ENCODE data around the gene KRTAP5-6.

Gene KRTAP5-6

GRCh38 chr11:1690167-1691025, 6.6 kb upstream of the KRTAP5-6 start:
- no peak overlapping the region for H3K4me3 ChIP-seq (ENCODE audit: low read depth in 1 of 2, low read length in 2 of 2)
- no peaks in the 10 kb centered on the region for H3K27me3 ChIP-seq (ENCODE audit: low read depth, low read length)
- H3K4me1 ChIP-seq (ENCODE audit: control insufficient read depth in 1 of 2, insufficient read depth in 2 of 2, low read length in 2 of 2) = peaks cover 3 to 11% of the 10 kb centered on the region in 2 donors
- H3K27ac ChIP-seq (ENCODE audit: low read length) = no peak overlapping the region
- no peaks in the 10 kb centered on the region for H3K9me3 ChIP-seq (ENCODE audit: control insufficient read depth in 1 of 2, low read length in 2 of 2)
- H3K36me3 ChIP-seq (ENCODE audit: control insufficient read depth in 1 of 2, insufficient read depth in 2 of 2, low read length in 2 of 2) = no peaks in the 10 kb centered on the region

- H3K4me1 ChIP-seq (ENCODE audit: control insufficient read depth in 1 of 2, insufficient read depth in 2 of 2, low read length in 2 of 2) = peaks cover 3 to 11% of the 10 kb centered on the region in 2 donors
- no peak overlapping the region for H3K27ac ChIP-seq (ENCODE audit: low read length)
- no peaks in the 10 kb centered on the region for H3K9me3 ChIP-seq (ENCODE audit: control insufficient read depth in 1 of 2, low read length in 2 of 2)
- no peak overlapping the region for H3K4me3 ChIP-seq (ENCODE audit: low read depth in 1 of 2, low read length in 2 of 2)
- no peaks in the 10 kb centered on the region for H3K36me3 ChIP-seq (ENCODE audit: control insufficient read depth in 1 of 2, insufficient read depth in 2 of 2, low read length in 2 of 2)
- no peaks in the 10 kb centered on the region for H3K27me3 ChIP-seq (ENCODE audit: low read depth, low read length)
These were observed 5.7 kb upstream of the KRTAP5-6 start for GRCh38 chr11:1691026-1691877.

- peaks cover 3 to 11% of the 10 kb centered on the region in 2 donors for H3K4me1 ChIP-seq (ENCODE audit: control insufficient read depth in 1 of 2, insufficient read depth in 2 of 2, low read length in 2 of 2)
- H3K4me3 ChIP-seq (ENCODE audit: low read depth in 1 of 2, low read length in 2 of 2) = no peak overlapping the region
- no peaks in the 10 kb centered on the region for H3K9me3 ChIP-seq (ENCODE audit: control insufficient read depth in 1 of 2, low read length in 2 of 2)
These were observed 4.9 kb upstream of the KRTAP5-6 start for GRCh38 chr11:1691878-1692707.

GRCh38 chr11:1692708-1693326, 4.2 kb upstream of the KRTAP5-6 start:
- Histone ChIP-seq H3K36me3 (ENCODE audit: control insufficient read depth in 1 of 2, insufficient read depth in 2 of 2, low read length in 2 of 2) (no peaks in the 10 kb centered on the region), H3K4me3 (ENCODE audit: low read depth in 1 of 2, low read length in 2 of 2) (peak overlapping the region in 1 of 2 donors; percentile 64), H3K27me3 (ENCODE audit: low read depth, low read length) (no peaks in the 10 kb centered on the region), H3K27ac (ENCODE audit: low read length) (no peak overlapping the region), H3K9me3 (ENCODE audit: control insufficient read depth in 1 of 2, low read length in 2 of 2) (no peaks in the 10 kb centered on the region), H3K4me1 (ENCODE audit: control insufficient read depth in 1 of 2, insufficient read depth in 2 of 2, low read length in 2 of 2) (peaks cover 3 to 11% of the 10 kb centered on the region in 2 donors)

More at GRCh38 chr11:1691878-1692707, 4.9 kb upstream of the KRTAP5-6 start:
- no peak overlapping the region for H3K27ac ChIP-seq (ENCODE audit: low read length)
- H3K36me3 ChIP-seq (ENCODE audit: control insufficient read depth in 1 of 2, insufficient read depth in 2 of 2, low read length in 2 of 2) = no peaks in the 10 kb centered on the region
- H3K27me3 ChIP-seq (ENCODE audit: low read depth, low read length) = no peaks in the 10 kb centered on the region

GRCh38 chr11:1693327-1694063, 3.5 kb upstream of the KRTAP5-6 start:
- Histone ChIP-seq H3K27ac (ENCODE audit: low read length) (no peak overlapping the region), H3K9me3 (ENCODE audit: control insufficient read depth in 1 of 2, low read length in 2 of 2) (no peaks in the 10 kb centered on the region), H3K36me3 (ENCODE audit: control insufficient read depth in 1 of 2, insufficient read depth in 2 of 2, low read length in 2 of 2) (no peaks in the 10 kb centered on the region), H3K4me1 (ENCODE audit: control insufficient read depth in 1 of 2, insufficient read depth in 2 of 2, low read length in 2 of 2) (peaks cover 3 to 11% of the 10 kb centered on the region in 2 donors), H3K4me3 (ENCODE audit: low read depth in 1 of 2, low read length in 2 of 2) (peak overlapping the region; percentile 57 to 64), H3K27me3 (ENCODE audit: low read depth, low read length) (no peaks in the 10 kb centered on the region)

- H3K4me1 ChIP-seq (ENCODE audit: control insufficient read depth in 1 of 2, insufficient read depth in 2 of 2, low read length in 2 of 2) = peaks cover 3 to 11% of the 10 kb centered on the region in 2 donors
- H3K4me3 ChIP-seq (ENCODE audit: low read depth in 1 of 2, low read length in 2 of 2) = peak overlapping the region; percentile 57 to 64
- no peak overlapping the region for H3K27ac ChIP-seq (ENCODE audit: low read length)
- H3K9me3 ChIP-seq (ENCODE audit: control insufficient read depth in 1 of 2, low read length in 2 of 2) = no peaks in the 10 kb centered on the region
- H3K36me3 ChIP-seq (ENCODE audit: control insufficient read depth in 1 of 2, insufficient read depth in 2 of 2, low read length in 2 of 2) = no peaks in the 10 kb centered on the region
- no peaks in the 10 kb centered on the region for H3K27me3 ChIP-seq (ENCODE audit: low read depth, low read length)
These were observed 2.7 kb upstream of the KRTAP5-6 start for GRCh38 chr11:1694064-1694845.

GRCh38 chr11:1694846-1695547, 2.0 kb upstream of the KRTAP5-6 start:
- no peak overlapping the region for H3K4me3 ChIP-seq (ENCODE audit: low read depth in 1 of 2, low read length in 2 of 2)
- H3K9me3 ChIP-seq (ENCODE audit: control insufficient read depth in 1 of 2, low read length in 2 of 2) = no peaks in the 10 kb centered on the region
- peaks cover 3 to 11% of the 10 kb centered on the region in 2 donors for H3K4me1 ChIP-seq (ENCODE audit: control insufficient read depth in 1 of 2, insufficient read depth in 2 of 2, low read length in 2 of 2)
- no peak overlapping the region for H3K27ac ChIP-seq (ENCODE audit: low read length)
- H3K27me3 ChIP-seq (ENCODE audit: low read depth, low read length) = no peaks in the 10 kb centered on the region
- H3K36me3 ChIP-seq (ENCODE audit: control insufficient read depth in 1 of 2, insufficient read depth in 2 of 2, low read length in 2 of 2) = no peaks in the 10 kb centered on the region

- Histone ChIP-seq H3K9me3 (ENCODE audit: control insufficient read depth in 1 of 2, low read length in 2 of 2) (no peaks in the 10 kb centered on the region), H3K4me1 (ENCODE audit: control insufficient read depth in 1 of 2, insufficient read depth in 2 of 2, low read length in 2 of 2) (peaks cover 3 to 11% of the 10 kb centered on the region in 2 donors), H3K4me3 (ENCODE audit: low read depth in 1 of 2, low read length in 2 of 2) (no peak overlapping the region), H3K27me3 (ENCODE audit: low read depth, low read length) (no peaks in the 10 kb centered on the region), H3K27ac (ENCODE audit: low read length) (no peak overlapping the region), H3K36me3 (ENCODE audit: control insufficient read depth in 1 of 2, insufficient read depth in 2 of 2, low read length in 2 of 2) (no peaks in the 10 kb centered on the region)
These were observed 1.4 kb upstream of the KRTAP5-6 start for GRCh38 chr11:1695548-1696108.

- no peaks in the 10 kb centered on the region for H3K4me1 ChIP-seq (ENCODE audit: control insufficient read depth in 1 of 2, insufficient read depth in 2 of 2, low read length in 2 of 2)
- no peaks in the 10 kb centered on the region for H3K9me3 ChIP-seq (ENCODE audit: control insufficient read depth in 1 of 2, low read length in 2 of 2)
- no peaks in the 10 kb centered on the region for H3K36me3 ChIP-seq (ENCODE audit: control insufficient read depth in 1 of 2, insufficient read depth in 2 of 2, low read length in 2 of 2)
- H3K4me3 ChIP-seq (ENCODE audit: low read depth in 1 of 2, low read length in 2 of 2) = no peak overlapping the region
- no peak overlapping the region for H3K27ac ChIP-seq (ENCODE audit: low read length)
- H3K27me3 ChIP-seq (ENCODE audit: low read depth, low read length) = no peaks in the 10 kb centered on the region
These were observed 2.8 kb downstream of the KRTAP5-6 start for GRCh38 chr11:1699771-1700170.
